Right ventricle myocardium superior (tissue), 1 donor: Measurements from ENCODE around the gene HOXD8. TPM values are rescaled to one million over a fixed set of nuclear protein-coding genes. Genes with fewer than 3 reads are reported as not detected.
A peak's percentile ranks its signal among the peaks of the same experiment; 100 is the strongest.

Experiments
- ATAC-seq: fragments of 200-7000 bp; cut with Tn5 transposase; one replicate; pipeline ENCODE4 v1.9.1; 2020; ENCODE audit warnings: mild to moderate bottlenecking; ENCODE audit not compliant: poor library complexity
- DNase-seq: peaks from one replicate; pipeline ENCODE4 v3.0.0-alpha.2; 2020
- intact Hi-C: fragments of 100-400 bp; cut with DNase I; formaldehyde crosslinking; loops from one replicate; pipeline ENCODE4 v1.11.2; 2022
- total RNA-seq: library from RNA; stranded (reverse); fragmentation: NEBNext Ultra II Directional; extraction: Animal tissue kit (Norgen Biotek cat#: 25700); gene quantifications from one replicate; pipeline ENCODE4 v1.2.1, GENCODE V29; 2021
- donor health status: DM: no; HTN: yes; CAD: no; lungs with severe emphysema.

HOXD8 gene
- total RNA-seq, 1 donor from 2014 or later: 0.32 TPM

DNA sequence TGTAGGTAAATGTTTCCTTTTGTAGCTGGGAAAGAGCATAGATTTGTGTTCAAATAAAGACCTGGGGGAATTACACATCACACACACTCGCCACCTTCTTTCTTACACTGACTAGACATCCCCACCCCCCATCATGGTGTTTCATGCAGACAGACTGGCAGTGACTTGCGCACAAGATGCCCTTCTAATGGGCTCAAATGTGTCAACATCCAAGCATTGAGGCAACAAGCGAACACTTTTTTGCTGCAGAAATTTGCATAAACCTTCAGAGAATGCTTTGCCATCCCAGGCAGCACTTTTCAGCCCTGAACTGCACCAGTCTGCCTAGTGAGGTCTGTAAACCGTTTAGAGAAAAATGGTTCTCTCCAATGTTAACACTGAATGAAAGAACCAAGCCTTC, 4.5 kb downstream of the HOXD8 start:
- intact Hi-C loops: no loop called here
- DNase-seq: no peak
- no peak for ATAC-seq

DNA sequence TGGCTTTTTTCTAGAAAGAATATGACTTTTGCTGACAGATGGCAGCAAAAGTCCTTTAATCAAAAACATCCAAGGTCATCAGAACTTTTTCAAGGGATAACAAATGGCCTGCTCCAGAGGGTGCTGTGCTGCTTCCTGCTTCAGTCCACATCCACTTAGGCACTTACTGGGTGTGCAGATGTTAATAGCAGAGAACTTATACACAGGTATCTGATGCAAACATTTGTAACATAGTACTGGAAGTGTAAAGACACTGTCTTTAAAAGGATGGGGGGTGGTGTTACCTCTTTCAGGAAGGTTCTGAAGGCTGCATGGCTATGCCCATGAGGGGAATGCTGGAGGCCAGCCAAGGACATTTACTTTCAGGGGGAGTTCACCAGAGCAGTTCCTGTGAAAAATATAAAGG, 5.5 kb downstream of the HOXD8 start:
- ATAC-seq (no peak), DNase-seq (no peak)
- intact Hi-C loops: no loop called here

DNA sequence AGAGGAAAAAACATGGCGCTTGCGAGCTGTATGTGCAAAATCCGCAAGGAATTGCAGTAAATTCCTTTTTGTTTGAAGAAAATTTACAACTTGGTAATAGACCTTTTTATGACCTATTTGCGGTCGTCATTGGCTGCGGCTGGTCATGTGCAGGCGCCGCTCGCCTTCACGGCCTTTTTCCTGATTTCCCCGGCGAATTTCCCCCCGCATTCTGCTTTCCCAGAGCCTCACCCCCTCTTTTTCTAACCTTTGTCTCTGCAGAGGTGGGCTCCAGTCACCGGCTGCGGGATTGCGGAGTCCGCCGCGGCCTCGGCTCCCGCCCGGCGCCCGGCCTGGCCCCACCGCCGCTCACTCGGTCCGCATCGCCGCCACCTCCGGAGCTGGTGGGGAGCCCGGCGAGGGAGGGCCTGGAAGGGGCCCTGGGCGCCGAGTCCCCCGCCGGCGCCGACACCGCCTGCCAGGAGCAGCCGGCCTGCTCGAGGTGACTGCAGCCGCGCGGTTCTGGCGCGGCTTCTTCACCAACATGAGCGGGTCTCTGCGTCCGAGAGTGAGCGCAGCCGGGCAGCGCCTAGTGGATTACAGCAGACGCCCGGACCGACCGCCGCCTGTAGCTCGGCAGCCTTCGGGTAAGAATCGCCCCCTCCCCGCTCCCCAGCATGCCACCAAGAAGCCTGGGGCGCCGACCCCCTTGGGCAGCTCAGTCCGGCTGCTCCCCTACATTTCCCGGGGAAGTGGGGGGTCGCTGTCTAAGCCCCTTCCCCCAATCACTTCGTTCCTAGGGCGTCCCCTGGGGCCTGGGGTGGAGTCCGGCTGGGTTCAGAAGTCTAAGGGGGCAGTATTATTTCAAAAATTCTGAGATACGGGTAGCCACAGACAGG, 7.1 kb downstream of the HOXD8 start:
- DNase-seq (no peak), ATAC-seq (no peak)
- intact Hi-C loops: no loop called here

DNA sequence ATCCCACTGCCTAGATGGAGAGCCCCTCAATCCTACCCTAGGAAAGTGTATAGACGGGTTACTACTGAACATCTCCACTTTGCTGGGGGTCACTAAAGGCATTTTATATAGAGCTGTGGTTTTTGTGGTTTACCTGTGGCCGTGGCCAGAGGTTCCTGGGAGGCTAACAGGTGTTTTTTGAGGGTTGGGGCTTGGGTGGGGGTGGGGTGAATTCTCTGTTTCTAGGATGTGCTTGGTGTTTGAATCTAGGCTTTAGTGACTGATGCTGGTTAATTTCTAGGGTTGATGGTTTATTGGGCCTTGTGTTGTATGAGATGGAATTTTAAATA, 7.7 kb downstream of the HOXD8 start:
- DNase-seq (no peak), ATAC-seq (no peak)
- intact Hi-C loops: no loop called here

DNA sequence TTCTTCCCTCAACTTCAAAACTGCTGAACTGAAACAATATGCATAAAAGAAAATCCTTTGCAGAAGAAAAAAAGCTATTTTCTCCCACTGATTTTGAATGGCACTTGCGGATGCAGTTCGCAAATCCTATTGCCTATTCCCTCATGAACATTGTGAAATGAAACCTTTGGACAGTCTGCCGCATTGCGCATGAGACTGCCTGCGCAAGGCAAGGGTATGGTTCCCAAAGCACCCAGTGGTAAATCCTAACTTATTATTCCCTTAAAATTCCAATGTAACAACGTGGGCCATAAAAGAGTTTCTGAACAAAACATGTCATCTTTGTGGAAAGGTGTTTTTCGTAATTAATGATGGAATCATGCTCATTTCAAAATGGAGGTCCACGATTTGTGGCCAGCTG, 8.4 kb downstream of the HOXD8 start:
- DNase-seq (no peak), ATAC-seq (no peak)
- intact Hi-C loops: no loop called here

DNA sequence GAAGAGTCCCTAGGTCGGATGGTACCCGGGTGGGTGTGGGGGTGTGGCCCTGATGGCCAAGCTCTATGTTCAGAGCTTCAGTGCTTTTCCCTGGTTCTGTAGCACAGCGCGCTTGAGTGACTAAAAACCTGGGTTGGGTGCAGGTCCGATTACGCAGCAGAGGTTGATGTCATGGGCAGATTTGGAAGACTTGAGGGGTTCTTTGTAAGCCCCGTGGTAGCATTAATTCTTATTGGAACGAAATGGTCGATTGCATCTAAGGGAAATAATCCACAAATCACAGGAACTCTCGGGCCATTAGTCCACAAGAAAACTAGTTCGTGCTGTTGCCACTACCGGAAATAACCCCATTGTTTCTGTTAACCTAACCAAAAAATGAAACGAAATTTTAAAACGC, 9.0 kb downstream of the HOXD8 start:
- ATAC-seq (no peak), DNase-seq (no peak)
- intact Hi-C loops: no loop called here

DNA sequence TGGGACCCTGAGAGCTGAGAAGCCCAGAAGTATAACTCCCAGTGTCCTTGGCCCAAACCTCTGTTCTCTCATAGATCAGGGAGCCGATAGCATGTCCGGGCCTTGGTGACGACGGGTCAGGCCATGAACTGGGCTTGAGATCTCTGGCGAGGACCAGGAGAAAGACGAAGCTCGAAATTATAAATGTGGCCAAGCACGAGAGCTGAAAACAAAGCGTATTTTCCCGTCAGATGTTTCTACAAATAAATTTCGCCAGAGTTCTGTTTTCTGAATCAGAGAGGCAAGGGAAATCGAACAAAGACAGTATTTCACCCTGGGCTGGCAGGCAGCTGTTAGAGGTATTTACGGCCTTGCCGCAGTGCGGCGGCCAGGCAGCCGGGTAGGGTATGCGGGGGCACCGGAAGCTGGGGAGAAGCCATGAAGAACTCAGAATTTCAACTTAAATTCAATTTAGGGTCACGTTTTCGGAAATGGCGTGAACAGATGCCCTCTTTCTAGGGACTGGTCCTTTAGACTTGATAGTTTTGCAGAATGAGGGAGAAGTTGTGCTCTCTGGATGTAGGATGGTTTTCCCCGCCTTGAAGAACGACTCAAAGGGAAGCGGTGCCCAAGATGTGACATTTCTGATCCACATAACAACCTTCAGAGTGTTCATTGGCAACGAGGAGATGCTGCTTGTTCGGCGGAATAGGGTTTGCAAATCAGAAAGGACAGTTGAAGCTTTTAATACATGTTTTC, 9.6 kb downstream of the HOXD8 start:
- DNase-seq (no peak), ATAC-seq (no peak)
- intact Hi-C loops: no loop called here

DNA sequence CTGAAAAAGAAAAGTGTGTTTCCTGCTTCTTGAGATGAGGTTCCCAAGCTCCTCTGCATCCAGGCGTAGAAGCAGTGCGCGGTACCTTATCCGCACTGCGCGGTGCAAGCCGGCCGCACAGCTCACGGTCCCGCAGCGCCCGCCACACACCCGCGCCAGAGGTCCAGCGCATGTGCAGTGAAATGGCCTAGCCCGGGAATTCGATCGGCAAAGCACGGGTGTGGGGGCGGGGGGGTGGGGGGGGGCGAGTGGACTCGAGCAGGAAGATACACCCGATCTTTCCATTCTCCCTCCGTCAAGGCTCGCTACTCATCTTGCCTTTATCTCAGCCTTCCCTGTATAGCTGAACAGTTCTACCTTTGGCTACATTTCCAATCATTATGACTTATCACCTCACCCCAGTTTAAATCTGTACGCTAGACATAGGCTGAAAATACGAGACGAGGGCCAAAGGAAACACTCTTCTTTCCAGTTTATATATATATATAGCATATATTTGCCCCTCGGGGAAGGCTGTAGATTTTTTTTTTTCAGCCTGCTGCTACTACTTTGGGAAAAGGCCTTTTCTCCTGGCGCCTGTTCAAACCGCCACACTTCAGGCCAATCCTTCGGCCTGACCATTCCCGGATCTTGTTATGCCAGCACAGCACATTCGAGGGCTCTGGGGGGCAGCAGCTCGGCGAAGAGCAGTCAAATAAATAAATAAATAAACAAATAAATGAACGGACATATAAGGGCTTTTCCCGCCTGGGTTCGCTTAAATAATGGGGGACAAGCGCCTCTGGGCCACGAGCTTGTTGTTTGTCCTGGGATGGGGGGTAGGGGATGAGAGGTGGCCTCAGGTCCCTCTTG, 10.4 kb downstream of the HOXD8 start:
- intact Hi-C loops: loop anchor here (2.0 to 5.0 kb wide), 3 partner anchors 317 to 499 kb away; no protein-coding TSS in a partner anchor
- no peak for ATAC-seq
- DNase-seq: no peak

DNA sequence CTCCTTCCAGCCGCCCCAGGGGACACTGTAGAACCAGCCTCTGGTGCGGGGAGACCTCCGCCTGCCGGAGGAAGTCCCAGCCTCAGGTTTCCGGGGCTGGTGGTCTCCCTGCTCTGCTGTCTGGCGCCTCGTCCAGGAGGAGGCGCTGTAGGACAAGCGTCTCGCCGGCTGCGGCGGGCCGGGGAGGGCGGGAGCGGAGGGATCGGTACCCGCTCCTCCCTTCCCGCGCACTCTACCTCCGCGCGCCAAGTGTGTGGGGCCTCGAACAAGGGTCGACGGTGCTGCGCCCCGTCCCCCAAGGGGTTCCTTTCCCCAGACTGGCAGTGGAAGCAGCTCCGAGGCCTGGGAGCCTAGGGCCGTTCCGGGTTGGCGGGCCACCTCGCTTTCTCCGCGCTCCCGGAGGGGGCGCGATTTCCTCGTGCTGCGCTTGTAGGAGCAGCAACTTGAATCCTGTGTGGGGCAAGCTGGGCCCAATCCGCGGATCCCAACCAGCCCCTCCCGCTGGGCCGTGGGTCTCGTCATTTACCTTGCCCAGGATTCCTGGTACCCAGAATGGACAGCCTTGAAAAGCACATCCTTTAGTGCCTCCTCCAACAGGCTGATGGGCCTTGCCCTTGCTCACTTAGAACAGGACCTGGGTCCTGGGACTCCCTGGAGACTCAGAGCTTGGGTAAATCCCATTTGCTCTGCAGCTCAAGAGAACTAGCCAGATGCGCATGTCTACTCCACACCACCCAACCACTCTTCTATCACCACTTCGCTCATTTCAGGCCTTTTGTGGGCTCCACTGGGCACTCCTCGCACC, 11.2 kb downstream of the HOXD8 start:
- ATAC-seq (peak; percentile 97), DNase-seq (peak; percentile 77)
- intact Hi-C loops: loop anchor here (2.0 to 5.0 kb wide), 3 partner anchors 317 to 498 kb away; no protein-coding TSS in a partner anchor

DNA sequence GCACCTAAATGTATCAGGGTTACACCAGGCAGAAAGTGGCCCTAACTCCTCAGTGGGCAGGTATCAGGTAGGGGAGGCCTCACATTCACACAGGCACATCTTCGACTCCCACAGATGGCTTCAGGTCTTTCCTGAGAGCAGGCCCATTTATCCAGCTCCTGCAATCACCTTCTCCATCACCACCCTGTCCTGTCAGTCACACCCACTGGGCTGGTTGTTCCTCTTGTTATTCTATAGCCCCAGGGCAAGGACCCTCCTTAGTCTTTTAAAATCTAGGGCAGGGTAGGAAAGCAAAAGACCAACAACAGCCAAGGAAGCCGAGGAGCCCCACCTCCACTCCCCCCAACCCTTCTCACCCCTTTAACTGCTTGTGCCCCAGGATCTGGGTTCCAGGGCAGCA, 12.8 kb downstream of the HOXD8 start:
- DNase-seq (no peak), ATAC-seq (no peak)

DNA sequence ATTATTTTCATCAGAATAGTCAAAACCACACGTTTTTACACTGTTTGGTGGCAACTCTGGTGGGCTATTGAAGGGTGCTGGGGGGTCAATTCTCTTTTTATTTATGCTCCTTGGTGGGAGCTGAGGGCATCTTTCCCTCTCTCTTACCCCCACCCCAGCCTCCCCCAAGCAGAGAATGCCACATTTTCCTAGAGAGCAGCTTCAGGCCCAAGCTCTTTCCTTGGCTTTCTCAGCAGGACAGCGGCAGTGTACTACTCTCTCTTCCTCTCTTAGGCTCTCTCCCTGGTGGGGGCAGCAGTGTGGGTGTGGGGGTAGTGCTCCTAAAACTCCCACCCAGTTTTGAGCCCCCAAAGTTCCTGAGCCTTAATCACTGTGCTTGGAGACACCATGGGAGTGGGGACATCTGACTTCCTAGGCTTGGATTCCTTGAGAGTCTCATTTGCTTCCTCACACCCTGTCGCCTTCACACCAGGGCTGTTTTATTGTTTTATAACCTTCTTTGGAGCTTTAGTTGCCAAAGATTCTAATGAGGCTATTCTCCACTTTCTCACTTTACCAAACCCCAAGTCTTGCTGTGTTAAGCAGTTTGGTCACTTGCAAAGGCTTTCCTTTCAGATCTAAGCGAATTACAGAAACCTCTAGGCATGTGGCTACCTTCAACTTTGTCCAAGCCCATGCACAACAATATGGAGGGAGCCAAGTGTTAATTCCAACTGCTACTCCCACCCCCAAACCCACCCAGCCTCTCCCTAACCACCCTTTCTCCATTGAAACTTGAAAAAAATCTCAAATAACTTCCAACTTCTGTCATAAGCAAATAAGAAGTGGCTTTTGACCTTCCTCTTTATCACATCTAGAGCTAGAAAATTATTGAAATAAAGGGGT, 15.8 kb downstream of the HOXD8 start:
- intact Hi-C loops: no loop called here
- DNase-seq (no peak), ATAC-seq (no peak)

More for the DNA sequence above, 12.8 kb downstream of the HOXD8 start:
- intact Hi-C loops: loop anchor here (5.0 kb wide), 2 partner anchors 315 to 410 kb away; no protein-coding TSS in a partner anchor

DNA sequence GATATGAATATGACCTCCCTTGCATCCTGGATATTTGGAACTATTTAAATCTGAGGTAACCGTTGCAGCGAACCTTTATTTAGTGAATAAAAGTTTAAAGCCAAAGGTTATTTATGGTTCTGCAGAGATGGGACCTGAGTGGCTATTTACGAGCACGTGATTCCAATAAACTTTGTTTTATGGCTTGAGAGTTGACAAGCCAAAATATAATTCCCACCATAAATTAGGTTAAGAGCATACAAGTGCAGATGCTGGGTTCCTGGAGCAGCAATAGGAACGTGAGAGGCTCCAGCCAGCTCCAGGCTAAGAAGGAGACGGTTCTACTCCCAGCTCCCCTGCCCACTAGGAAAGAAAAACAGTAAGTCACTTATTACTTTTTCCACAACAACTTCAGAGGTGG, 16.6 kb downstream of the HOXD8 start:
- intact Hi-C loops: no loop called here
- ATAC-seq (no peak), DNase-seq (no peak)

DNA sequence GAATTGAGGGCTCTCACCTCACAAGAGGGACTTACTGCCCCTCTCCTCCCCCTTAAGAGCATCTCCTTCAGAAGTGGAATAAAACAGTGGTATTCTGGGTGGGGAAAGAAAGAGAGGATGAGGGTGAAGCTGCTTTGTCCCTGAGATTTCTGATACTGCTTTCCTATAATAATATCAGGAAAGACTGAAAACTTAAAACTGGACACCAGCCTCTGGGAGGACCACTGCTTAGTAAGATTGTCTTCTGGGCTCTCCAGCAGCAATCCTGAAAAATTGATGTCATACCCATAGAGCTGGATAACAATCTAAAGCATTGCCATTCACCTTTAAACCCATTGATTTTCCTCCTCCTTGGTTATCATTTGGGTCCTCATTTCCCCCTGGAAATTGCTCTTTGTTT, 17.1 kb downstream of the HOXD8 start:
- ATAC-seq (no peak), DNase-seq (no peak)
- intact Hi-C loops: no loop called here

DNA sequence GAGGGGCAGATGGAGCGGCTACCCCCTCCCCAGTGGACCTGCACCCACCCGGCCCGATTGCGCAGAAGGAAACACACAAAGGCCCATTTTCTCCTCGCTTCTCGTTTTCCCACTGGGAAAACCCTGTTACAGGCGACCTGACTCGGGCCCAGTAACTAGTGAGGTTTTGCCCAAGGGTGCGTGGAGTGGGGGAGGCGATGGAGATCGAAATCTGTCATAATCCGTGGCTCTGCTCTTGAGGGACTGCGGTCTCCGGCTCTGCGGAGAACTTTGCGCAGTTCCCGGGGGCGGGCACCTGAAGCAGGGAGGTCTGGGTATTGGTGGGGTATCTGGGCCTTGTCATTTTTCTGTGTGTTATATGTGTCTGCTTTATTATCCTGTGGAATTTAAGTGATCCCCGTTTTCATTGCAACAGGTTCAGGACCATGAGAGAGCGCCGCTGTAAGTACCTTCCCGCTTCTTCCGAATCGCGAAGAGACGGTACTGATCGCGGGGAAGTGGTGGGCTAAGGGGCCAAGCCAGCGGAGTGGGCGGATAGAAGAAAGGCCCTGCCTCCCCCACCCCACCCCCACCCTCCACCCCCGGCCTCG, 17.8 kb downstream of the HOXD8 start:
- intact Hi-C loops: no loop called here
- DNase-seq (no peak), ATAC-seq (no peak)

DNA sequence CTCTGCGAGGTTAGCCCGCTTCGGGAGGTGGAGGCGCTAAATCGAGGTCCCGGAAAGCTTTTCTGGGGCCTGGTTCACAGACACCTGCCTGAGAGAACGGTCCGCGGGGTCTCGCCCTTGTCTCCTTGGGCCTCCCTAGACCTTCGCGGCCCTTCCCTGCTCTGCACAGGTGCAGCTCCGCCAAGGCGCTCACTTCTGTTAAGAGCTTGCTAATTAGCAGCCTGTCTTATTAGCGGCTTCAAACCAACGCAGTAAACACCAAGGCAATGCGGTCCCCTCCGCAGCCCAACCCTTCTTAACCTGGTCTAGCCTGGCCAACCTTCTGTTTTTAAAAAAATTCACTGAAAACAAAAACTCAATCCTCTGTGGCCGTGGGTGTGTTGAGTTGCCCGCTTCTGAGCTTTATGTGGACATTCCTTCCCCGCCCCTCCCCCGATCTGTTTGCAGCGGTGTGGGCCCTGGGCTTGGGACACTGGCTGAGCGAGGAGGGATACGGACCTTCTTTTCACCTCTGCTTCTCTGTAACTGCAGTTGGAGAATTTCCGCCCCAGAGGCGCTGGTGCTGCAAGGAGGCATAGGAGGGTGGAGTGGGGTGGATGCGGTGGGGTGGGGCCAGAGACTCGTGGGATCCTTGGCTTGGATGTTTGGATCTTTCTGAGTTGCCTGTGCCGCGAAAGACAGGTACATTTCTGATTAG, 18.4 kb downstream of the HOXD8 start:
- no peak for DNase-seq
- intact Hi-C loops: no loop called here
- no peak for ATAC-seq

DNA sequence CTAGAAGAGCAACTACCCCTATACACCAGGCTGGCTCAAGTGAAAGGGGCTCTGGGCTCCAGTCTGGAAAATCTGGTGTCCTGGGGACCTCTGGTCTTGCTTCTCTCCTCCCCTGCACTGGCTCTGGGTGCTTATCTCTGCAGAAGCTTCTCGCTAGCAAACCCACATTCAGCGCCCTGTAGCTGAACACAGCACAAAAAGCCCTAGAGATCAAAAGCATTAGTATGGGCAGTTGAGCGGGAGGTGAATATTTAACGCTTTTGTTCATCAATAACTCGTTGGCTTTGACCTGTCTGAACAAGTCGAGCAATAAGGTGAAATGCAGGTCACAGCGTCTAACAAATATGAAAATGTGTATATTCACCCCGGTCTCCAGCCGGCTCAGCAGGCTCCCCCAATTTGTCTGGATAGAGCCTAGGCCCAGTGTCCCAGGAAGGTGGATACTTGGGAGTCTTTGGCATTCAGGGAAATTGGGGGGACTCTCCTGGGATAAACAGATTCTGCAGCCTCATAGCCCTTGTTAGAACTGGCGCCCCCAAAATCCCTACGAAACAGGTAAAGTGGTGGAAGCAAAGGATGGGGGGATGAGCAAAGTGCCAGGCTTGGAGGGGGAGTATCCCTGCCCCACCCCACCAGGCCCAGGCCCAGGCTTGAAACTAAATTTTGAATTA, 19.4 kb downstream of the HOXD8 start:
- intact Hi-C loops: no loop called here
- DNase-seq (no peak), ATAC-seq (no peak)
